SK-N-SH (cell line): ENCODE data around the gene EVC.

Experiments
- CTCF ChIP-seq: fragments of 200-600 bp; sonication (generic); IDR thresholded peaks from 2 replicates; pipeline ENCODE4 v1.6.1; 2017; ENCODE audit warnings: antibody characterized with exemption, mild to moderate bottlenecking, moderate library complexity
- EP300 ChIP-seq, 2 experiments: IDR thresholded peaks; 2 replicates each; pipeline versions ENCODE4 v1.4.0 to v1.6.1; 2012; ENCODE audit warnings: borderline replicate concordance in 1 of 2, low read depth in 1 of 2, low read length in 1 of 2
- EZH2phosphoT487 ChIP-seq: fragments of 200-600 bp; sonication (generic); IDR thresholded peaks from 2 replicates; pipeline ENCODE4 v1.6.1; 2017; ENCODE audit warnings: low read depth, mixed run types, mild to moderate bottlenecking, antibody characterized with exemption, moderate library complexity, borderline replicate concordance
- GABPA ChIP-seq: IDR thresholded peaks from 2 replicates; pipeline ENCODE4 v1.4.0; 2012; ENCODE audit warnings: low read depth, mild to moderate bottlenecking
- MEF2A ChIP-seq: IDR thresholded peaks from 2 replicates; pipeline ENCODE4 v1.4.0; 2012; ENCODE audit warnings: low read depth, borderline replicate concordance
- POLR2AphosphoS5 ChIP-seq: IDR thresholded peaks from 2 replicates; pipeline ENCODE4 v1.6.1; 2012; ENCODE audit warnings: low read depth, low read length
- RAD21 ChIP-seq: IDR thresholded peaks from 2 replicates; pipeline ENCODE4 v1.6.1; 2012; ENCODE audit warnings: mild to moderate bottlenecking, low read length
- RCOR1 ChIP-seq: fragments of 150-350 bp; IDR thresholded peaks from 2 replicates; pipeline ENCODE4 v1.6.1; 2017; ENCODE audit warnings: antibody characterized with exemption, low read length
- REST ChIP-seq: IDR thresholded peaks from 2 replicates; pipeline ENCODE4 v1.6.1; 2012; ENCODE audit warnings: mild to moderate bottlenecking, low read depth, low read length, moderate library complexity
- RXRA ChIP-seq: IDR thresholded peaks from 2 replicates; pipeline ENCODE4 v1.4.0; 2012; ENCODE audit warnings: low read depth, mild to moderate bottlenecking, borderline replicate concordance
- SIN3A ChIP-seq: IDR thresholded peaks from 2 replicates; pipeline ENCODE4 v1.6.1; 2012; ENCODE audit warnings: low read depth, mild to moderate bottlenecking, low read length, moderate library complexity, borderline replicate concordance
- USF2 ChIP-seq: fragments of 150-350 bp; IDR thresholded peaks from 2 replicates; pipeline ENCODE4 v1.6.1; 2017; ENCODE audit warnings: antibody characterized with exemption, low read length, low read depth, borderline replicate concordance

GRCh38 chr4:5756271-5756670 is 45.3 kb downstream of the EVC start:
- TF ChIP-seq EP300 (IDR thresholded peaks at IDR 0.05; ENCODE audit: borderline replicate concordance in 1 of 2, low read depth in 1 of 2, low read length in 1 of 2) (no peak), POLR2AphosphoS5 (no peak), USF2 (no peak), MEF2A (no peak), CTCF (no peak), GABPA (no peak), EZH2phosphoT487 (no peak), RCOR1 (no peak), SIN3A (no peak), RXRA (no peak), REST (no peak), RAD21 (no peak)
